ENCODE results near the gene ZNF804A. TPM values are rescaled to one million over a fixed set of nuclear protein-coding genes. Genes with fewer than 3 reads are reported as not detected.

Gene ZNF804A
- polyA plus RNA-seq, 1 donor, result 6.4 TPM

DNA sequence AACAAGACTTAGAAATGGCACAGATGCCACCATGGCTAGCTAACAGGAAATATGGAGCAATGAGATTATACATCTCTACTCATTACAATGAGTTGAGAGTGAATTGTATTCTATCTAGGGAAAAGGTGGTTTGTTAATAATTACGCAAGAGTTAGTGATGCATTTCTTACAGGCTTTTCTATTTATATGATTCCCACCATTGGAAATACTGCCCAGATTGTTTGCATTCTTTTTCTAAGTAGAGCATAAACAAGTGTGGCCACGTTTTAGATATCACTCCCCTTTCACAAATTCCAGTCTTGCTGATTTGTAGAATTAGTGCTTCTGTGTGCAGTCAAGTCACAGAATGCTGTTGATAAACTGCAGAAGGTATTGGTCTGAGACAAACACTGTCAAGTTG, 56.6 kb downstream of the ZNF804A start:
- Histone ChIP-seq H3K36me3 (ENCODE audit: control insufficient read depth, insufficient read depth, low read length) (no peaks in the 10 kb centered on the region), H3K4me3 (ENCODE audit: low read length) (no peak overlapping the region), H3K9me3 (ENCODE audit: control insufficient read depth, low read depth, low read length) (no peaks in the 10 kb centered on the region), H3K27ac (ENCODE audit: low read length) (no peak overlapping the region), H3K27me3 (ENCODE audit: control insufficient read depth, insufficient read depth, low read length) (no peaks in the 10 kb centered on the region), H3K4me1 (ENCODE audit: control insufficient read depth, insufficient read depth, low read length) (no peaks in the 10 kb centered on the region)
- DNase-seq, result no peak
- no CpG with 5 or more reads among the region's 2 CpGs for WGBS (ENCODE audit: insufficient coverage, low lambda C conversion rate)

DNA sequence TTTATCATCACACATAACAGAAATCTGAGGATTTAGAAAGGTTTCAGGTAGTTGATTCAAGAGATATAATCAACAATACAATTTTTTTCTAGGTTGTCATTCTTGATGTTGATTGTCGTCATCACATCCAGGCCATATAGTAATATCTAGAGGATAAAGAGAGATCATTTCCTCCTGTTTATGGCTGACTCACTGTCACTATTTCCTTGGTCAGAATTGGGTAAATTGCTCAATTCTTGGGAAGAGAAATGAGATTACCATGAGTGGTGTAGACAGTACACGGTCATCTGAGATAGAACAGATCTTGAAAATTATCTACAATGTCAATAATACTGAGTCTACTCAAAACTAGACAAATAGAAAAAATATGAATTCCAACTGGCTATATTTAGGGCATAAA, 78.8 kb downstream of the ZNF804A start:
- Histone ChIP-seq H3K27ac (ENCODE audit: low read length) (no peak overlapping the region), H3K27me3 (ENCODE audit: control insufficient read depth, insufficient read depth, low read length) (no peaks in the 10 kb centered on the region), H3K36me3 (ENCODE audit: control insufficient read depth, insufficient read depth, low read length) (no peaks in the 10 kb centered on the region), H3K4me3 (ENCODE audit: low read length) (no peak overlapping the region), H3K9me3 (ENCODE audit: control insufficient read depth, low read depth, low read length) (peaks cover 3% of the 10 kb centered on the region), H3K4me1 (ENCODE audit: control insufficient read depth, insufficient read depth, low read length) (no peaks in the 10 kb centered on the region)
- no peak for DNase-seq
- WGBS (ENCODE audit: insufficient coverage, low lambda C conversion rate), result 60% methylated on average over 1 of the region's 2 CpGs

DNA sequence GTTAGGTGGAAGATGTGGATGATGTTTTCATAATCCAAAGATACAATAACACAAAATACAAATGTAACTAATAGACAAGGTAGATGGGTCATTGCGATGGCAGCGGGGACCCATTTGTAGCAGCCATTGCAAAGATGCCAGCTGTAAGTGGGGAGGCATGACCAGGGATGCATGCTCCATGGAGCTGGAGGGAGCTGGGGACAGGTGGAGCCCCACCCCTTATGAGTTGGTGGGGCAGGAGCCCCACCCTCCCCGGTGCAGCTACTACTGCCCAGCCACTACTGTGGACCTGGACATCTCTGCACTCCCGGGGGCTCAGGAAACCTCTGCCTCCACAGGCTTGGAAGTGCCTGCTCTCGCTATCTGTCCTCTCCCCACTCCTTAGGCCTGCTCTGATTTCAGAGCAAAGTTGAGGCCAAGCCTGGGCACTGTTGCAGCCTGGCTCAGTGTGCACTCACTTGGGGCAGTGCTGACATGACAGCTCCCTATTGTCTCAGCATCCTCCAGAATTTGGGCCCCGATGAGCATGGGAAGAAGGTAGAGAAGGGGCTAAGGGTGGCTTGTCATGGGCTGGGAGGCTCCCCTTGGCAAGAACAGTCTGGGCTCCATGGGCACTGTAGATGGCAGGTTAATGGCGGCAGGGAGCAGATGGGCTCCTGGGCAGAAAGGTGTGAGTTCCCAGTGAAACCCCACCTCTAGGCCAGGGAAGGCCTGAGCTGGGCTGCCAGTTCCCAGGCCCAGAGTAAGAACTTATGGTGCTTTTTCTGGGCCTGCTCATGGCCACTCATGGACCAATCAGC, 81.1 kb downstream of the ZNF804A start:
- WGBS (ENCODE audit: insufficient coverage, low lambda C conversion rate), result no CpG with 5 or more reads among the region's 7 CpGs

DNA sequence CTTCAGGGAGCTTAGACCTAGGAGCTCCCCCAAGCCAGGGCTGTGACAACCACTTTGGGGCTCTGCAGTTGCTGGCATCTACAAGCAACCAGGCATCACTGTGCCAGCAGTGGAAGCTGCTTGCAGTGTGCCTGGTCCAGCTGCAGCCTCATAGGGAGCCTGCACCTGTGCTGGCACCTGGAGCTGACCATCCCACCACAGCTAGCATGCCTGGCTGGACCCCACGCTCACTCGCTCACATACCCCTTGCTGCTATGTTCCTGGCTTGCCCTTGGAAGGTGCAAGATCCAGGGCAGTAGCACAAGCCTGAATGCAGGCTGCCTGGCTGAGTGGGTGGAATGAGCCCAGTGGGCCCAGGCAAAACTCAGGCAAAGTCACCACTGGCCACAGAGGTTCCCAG, 82.5 kb downstream of the ZNF804A start:
- H3K4me1 ChIP-seq (ENCODE audit: control insufficient read depth, insufficient read depth, low read length), result no peaks in the 10 kb centered on the region
- H3K4me3 ChIP-seq (ENCODE audit: low read length), result no peak overlapping the region
- H3K27ac ChIP-seq (ENCODE audit: low read length), result no peak overlapping the region
- H3K9me3 ChIP-seq (ENCODE audit: control insufficient read depth, low read depth, low read length), result peaks cover 3% of the 10 kb centered on the region
- no peak for DNase-seq
- no peaks in the 10 kb centered on the region for H3K36me3 ChIP-seq (ENCODE audit: control insufficient read depth, insufficient read depth, low read length)
- no peaks in the 10 kb centered on the region for H3K27me3 ChIP-seq (ENCODE audit: control insufficient read depth, insufficient read depth, low read length)
- WGBS (ENCODE audit: insufficient coverage, low lambda C conversion rate), result no CpG with 5 or more reads among the region's 2 CpGs

More for the DNA sequence above, 81.1 kb downstream of the ZNF804A start:
- H3K27ac ChIP-seq (ENCODE audit: low read length), result no peak overlapping the region
- H3K27me3 ChIP-seq (ENCODE audit: control insufficient read depth, insufficient read depth, low read length), result no peaks in the 10 kb centered on the region
- H3K9me3 ChIP-seq (ENCODE audit: control insufficient read depth, low read depth, low read length), result peaks cover 3% of the 10 kb centered on the region
- DNase-seq, result no peak
- H3K36me3 ChIP-seq (ENCODE audit: control insufficient read depth, insufficient read depth, low read length), result no peaks in the 10 kb centered on the region
- no peak overlapping the region for H3K4me3 ChIP-seq (ENCODE audit: low read length)
- no peaks in the 10 kb centered on the region for H3K4me1 ChIP-seq (ENCODE audit: control insufficient read depth, insufficient read depth, low read length)

DNA sequence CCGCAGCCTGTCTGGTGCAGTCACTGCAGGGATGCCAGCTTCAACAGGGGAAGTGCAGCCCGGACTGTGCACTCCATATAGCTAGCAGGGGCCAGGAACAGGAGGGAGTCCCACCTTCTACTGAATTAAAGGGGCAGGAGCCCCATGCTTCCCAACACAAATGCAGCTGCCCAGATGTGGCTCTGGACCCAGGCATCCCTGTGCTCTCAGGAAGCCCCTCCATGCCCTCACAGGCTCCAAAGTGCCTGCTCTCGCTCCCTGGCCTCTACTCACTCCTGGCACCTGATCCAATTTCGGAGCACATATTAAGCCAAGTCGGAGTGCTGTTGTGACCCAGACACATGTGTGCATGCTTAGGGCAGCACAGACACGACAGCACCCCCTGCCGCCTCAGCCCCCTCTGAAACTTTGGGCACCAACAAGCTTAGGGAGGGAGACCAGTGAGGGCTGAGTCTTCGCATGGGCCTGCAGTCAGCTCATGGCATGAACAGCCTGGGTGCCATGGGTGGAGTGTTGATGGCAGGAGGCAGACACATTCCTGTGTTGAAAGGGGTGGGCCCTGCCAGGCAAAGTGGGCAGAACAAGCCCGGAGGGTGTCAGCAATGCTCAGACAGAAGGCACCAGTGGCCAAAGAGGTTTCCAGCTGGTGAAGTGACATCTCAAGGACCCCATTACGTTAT, 83.5 kb downstream of the ZNF804A start:
- WGBS (ENCODE audit: insufficient coverage, low lambda C conversion rate), result 100% methylated on average over 1 of the region's 10 CpGs
- Histone ChIP-seq H3K9me3 (ENCODE audit: control insufficient read depth, low read depth, low read length) (peaks cover 3% of the 10 kb centered on the region), H3K27me3 (ENCODE audit: control insufficient read depth, insufficient read depth, low read length) (no peaks in the 10 kb centered on the region), H3K4me1 (ENCODE audit: control insufficient read depth, insufficient read depth, low read length) (no peaks in the 10 kb centered on the region), H3K4me3 (ENCODE audit: low read length) (no peak overlapping the region), H3K27ac (ENCODE audit: low read length) (no peak overlapping the region), H3K36me3 (ENCODE audit: control insufficient read depth, insufficient read depth, low read length) (no peaks in the 10 kb centered on the region)
- no peak for DNase-seq

DNA sequence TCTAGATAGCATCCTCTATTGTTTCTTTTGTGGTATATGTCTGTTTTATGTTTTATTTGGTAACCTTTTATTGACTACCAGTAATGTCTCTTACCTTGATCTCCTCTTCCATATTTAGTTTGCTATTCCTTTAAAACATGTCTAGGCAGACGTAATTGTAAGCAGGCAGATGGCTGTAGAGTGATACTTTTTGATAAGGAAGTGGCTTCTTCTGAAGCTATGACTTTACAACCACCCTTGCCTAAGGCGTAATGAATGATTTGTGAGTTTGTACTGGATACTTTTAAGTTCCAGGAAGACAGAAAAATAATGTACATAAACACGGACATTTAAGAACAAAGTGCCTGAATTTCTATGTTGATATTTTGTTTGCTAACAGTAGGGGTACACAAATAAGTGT, 85.6 kb downstream of the ZNF804A start:
- H3K9me3 ChIP-seq (ENCODE audit: control insufficient read depth, low read depth, low read length), result peaks cover 3% of the 10 kb centered on the region

DNA sequence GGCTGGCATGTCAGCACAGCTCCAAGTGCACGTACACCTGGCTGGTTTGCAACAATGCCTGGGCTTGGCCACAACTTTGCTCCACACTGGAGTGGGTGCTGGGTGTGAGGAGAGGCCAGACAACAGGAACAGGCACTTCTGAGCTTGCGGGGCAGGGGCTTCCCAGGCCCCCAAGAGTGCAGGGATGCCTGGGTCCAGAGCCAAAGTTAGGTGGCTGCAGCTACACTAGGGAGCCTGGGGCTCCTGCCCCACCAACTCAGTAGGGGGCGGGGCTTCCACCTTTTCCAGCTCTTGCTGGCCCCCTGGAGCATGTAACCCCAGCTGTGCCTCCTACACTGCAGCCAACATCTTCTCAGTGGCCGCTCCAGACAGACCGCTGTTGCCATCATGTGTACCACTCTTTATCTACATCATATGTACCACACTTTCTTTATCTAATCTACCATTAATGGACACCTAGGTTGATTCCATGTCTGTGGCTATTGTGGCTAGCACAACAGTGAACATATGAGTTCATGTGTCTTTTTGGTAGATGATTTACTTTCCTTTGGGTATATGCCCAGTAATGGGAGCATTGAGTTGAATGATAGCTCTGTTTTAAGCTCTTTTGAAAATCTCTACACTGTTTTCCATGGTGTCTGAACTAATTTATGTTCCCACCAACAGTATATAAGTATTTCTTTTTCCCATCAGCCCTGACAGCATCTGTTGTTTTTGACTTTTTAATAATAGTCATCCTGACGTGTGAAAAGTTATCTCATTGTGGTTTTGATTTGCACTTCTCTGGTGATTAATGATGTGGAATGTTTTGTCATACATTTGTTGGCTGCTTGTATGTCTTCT, 87.9 kb downstream of the ZNF804A start:
- Histone ChIP-seq H3K27ac (ENCODE audit: low read length) (no peak overlapping the region), H3K36me3 (ENCODE audit: control insufficient read depth, insufficient read depth, low read length) (no peaks in the 10 kb centered on the region)
- WGBS (ENCODE audit: insufficient coverage, low lambda C conversion rate), result 83% methylated on average over 2 of the region's 6 CpGs

More for the DNA sequence above, 85.6 kb downstream of the ZNF804A start:
- Histone ChIP-seq H3K27ac (ENCODE audit: low read length) (no peak overlapping the region), H3K4me1 (ENCODE audit: control insufficient read depth, insufficient read depth, low read length) (no peaks in the 10 kb centered on the region), H3K36me3 (ENCODE audit: control insufficient read depth, insufficient read depth, low read length) (no peaks in the 10 kb centered on the region), H3K4me3 (ENCODE audit: low read length) (no peak overlapping the region), H3K27me3 (ENCODE audit: control insufficient read depth, insufficient read depth, low read length) (no peaks in the 10 kb centered on the region)
- WGBS (ENCODE audit: insufficient coverage, low lambda C conversion rate), result 75% methylated on average over 2 of the region's 3 CpGs
- DNase-seq, result no peak

DNA sequence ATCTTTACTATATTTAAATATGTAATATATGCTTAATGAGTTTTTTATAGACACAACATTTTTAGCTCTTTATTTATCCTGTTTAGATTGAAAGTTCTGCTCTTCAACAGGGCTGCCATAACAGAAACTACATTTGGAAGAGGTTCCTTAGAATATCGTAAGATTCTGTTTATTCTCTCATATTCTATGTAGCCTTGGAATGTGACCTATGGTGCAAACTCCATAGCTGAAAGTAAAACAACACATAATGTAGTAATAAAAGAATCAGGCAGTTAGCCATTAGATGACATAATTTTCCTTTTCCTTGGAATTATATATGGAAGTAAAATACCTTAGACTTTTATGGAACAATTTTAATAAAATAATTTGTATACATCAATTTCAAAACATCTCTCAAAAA, 91.3 kb downstream of the ZNF804A start:
- Histone ChIP-seq H3K27me3 (ENCODE audit: control insufficient read depth, insufficient read depth, low read length) (no peaks in the 10 kb centered on the region), H3K36me3 (ENCODE audit: control insufficient read depth, insufficient read depth, low read length) (no peaks in the 10 kb centered on the region), H3K9me3 (ENCODE audit: control insufficient read depth, low read depth, low read length) (no peaks in the 10 kb centered on the region), H3K4me1 (ENCODE audit: control insufficient read depth, insufficient read depth, low read length) (no peaks in the 10 kb centered on the region), H3K4me3 (ENCODE audit: low read length) (no peak overlapping the region), H3K27ac (ENCODE audit: low read length) (no peak overlapping the region)
- WGBS (ENCODE audit: insufficient coverage, low lambda C conversion rate), result no CpG with 5 or more reads among the region's 1 CpG
- DNase-seq, result peak in 1 of 2 donors; percentile 14

More for the DNA sequence above, 87.9 kb downstream of the ZNF804A start:
- H3K27me3 ChIP-seq (ENCODE audit: control insufficient read depth, insufficient read depth, low read length), result no peaks in the 10 kb centered on the region
- H3K4me1 ChIP-seq (ENCODE audit: control insufficient read depth, insufficient read depth, low read length), result no peaks in the 10 kb centered on the region
- no peak for DNase-seq
- no peaks in the 10 kb centered on the region for H3K9me3 ChIP-seq (ENCODE audit: control insufficient read depth, low read depth, low read length)
- H3K4me3 ChIP-seq (ENCODE audit: low read length), result no peak overlapping the region

DNA sequence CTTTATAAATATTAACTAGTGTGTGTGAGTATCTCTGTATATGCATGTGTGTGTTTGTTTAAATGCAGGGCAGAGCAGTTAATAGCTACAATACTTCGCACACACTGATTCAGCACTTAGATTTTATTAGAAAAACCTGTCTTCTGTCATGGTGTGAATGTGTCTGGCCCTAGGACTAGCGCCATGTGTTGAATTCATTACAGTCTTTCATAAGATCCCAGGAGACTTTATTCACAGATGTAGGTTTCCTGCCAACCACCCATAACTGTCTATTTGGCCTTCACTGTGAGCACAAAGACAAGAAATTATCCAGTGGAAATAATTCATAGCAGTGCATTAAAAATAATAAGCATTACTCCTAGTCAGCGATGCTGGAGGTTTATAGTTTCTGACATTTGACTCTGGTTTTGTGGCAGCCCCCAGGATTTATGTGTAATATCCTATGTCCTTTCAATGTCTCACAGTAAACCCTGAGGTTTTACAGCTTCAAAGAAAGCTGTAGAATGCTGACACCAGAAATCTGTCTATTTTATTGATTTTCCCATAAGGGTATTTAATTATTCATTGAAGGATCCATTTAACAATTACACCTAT, 93.9 kb downstream of the ZNF804A start:
- Histone ChIP-seq H3K27me3 (ENCODE audit: control insufficient read depth, insufficient read depth, low read length) (no peaks in the 10 kb centered on the region), H3K9me3 (ENCODE audit: control insufficient read depth, low read depth, low read length) (no peaks in the 10 kb centered on the region), H3K4me3 (ENCODE audit: low read length) (no peak overlapping the region), H3K27ac (ENCODE audit: low read length) (no peak overlapping the region), H3K4me1 (ENCODE audit: control insufficient read depth, insufficient read depth, low read length) (no peaks in the 10 kb centered on the region), H3K36me3 (ENCODE audit: control insufficient read depth, insufficient read depth, low read length) (no peaks in the 10 kb centered on the region)
- no CpG with 5 or more reads among the region's 3 CpGs for WGBS (ENCODE audit: insufficient coverage, low lambda C conversion rate)
- no peak for DNase-seq

DNA sequence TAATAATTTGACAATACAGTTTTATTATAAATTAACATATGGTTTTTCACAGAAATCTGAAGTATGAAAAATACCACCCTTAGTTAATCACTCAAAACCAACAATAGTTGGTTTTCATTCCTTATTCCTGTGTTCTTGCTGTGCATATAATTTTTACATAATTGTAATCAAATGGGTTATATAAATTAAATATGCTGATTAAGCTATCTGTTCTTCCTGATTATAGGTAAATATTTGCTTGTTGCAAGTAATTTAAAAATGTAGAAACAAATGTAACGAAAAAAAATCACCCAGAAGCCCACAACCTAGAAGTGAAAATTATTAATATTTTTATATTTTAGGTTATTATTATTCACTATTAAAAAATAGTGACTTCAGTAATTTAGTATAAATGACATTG, 98.3 kb downstream of the ZNF804A start:
- Histone ChIP-seq H3K27ac (ENCODE audit: low read length) (no peak overlapping the region), H3K27me3 (ENCODE audit: control insufficient read depth, insufficient read depth, low read length) (no peaks in the 10 kb centered on the region), H3K9me3 (ENCODE audit: control insufficient read depth, low read depth, low read length) (no peaks in the 10 kb centered on the region), H3K36me3 (ENCODE audit: control insufficient read depth, insufficient read depth, low read length) (no peaks in the 10 kb centered on the region), H3K4me1 (ENCODE audit: control insufficient read depth, insufficient read depth, low read length) (no peaks in the 10 kb centered on the region), H3K4me3 (ENCODE audit: low read length) (no peak overlapping the region)
- no peak for DNase-seq
- WGBS (ENCODE audit: insufficient coverage, low lambda C conversion rate), result 80% methylated on average over 1 of the region's 1 CpG

All from large intestine (tissue), 3 donors.